ENCODE measurements around the gene NR5A2. TPM values are rescaled to one million over a fixed set of nuclear protein-coding genes. Genes with fewer than 3 reads are reported as not detected.

The NR5A2 gene
- total and polyA plus RNA-seq, 5 donors: 0.32 to 0.58 (median 0.52) TPM

DNA sequence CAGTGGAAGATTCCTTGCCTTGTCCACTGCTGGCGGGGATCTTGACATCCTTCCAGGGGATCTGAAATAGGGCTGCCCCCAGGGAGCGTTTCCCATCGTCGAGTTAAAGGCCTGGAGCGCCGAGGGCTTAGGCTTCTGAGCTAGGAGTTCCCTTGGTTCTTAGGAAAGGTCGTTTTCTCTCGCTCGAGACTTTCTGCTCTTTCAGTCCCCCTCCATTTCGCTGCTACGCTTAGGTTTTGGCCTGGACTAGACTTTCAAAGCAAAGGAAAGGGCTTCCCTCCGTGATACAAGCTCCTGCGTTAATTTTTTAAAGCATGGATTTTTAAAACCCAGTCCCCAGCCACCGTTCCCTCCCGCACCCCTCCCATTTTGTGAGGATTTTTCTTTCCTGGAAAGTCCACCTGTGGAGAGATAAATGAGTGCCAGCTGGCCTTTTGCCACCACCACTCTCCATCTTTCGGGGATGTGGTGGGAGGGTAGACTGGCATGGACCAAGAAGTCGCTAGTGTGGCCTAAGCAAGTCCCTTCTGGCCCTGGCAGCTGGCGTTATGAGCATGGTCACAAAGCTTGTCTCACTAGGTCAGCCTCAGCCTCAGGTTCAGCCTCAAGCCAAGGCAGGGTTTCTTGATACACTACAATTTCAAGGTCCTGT, 9.2 kb downstream of the NR5A2 start:
- WGBS: 32% methylated on average over 18 of the region's 18 CpGs
- DNase-seq: no peak
- ATAC-seq: no peak
- no peaks in the 10 kb centered on the region for H3K27me3 ChIP-seq (ENCODE audit: control insufficient read depth, insufficient read depth)
- H3K27ac ChIP-seq (ENCODE audit: low read length): no peak overlapping the region
- intact Hi-C loops (cut with DNase I): no loop called here
- H3K9me3 ChIP-seq (ENCODE audit: control insufficient read depth, low read length): no peaks in the 10 kb centered on the region
- H3K4me3 ChIP-seq (ENCODE audit: low read length): no peak overlapping the region
- H3K4me1 ChIP-seq (ENCODE audit: control insufficient read depth, insufficient read depth, low read length): no peaks in the 10 kb centered on the region

DNA sequence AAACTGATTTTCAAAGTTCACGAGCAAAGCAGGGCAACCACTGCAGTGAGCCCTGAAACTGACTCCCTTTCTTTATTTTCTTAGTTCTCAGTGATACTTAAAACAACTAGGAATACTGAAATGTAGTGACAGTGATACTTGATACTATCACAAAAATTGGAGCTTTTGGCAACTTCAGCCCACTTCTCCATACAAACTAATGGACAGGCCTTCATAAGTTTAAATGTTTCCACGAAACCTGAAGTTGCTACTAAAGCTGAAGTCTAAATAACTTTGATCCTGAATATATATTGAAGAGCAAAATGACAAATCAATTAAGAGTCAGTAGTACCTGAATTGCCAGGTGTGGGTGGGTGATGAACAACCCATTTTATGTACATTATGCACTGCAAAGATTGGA, 10.0 kb downstream of the NR5A2 start:
- intact Hi-C loops (cut with DNase I): no loop called here
- Histone ChIP-seq H3K27ac (ENCODE audit: low read length) (no peak overlapping the region), H3K27me3 (ENCODE audit: control insufficient read depth, insufficient read depth) (no peaks in the 10 kb centered on the region), H3K9me3 (ENCODE audit: control insufficient read depth, low read length) (no peaks in the 10 kb centered on the region), H3K4me3 (ENCODE audit: low read length) (no peak overlapping the region), H3K4me1 (ENCODE audit: control insufficient read depth, insufficient read depth, low read length) (no peaks in the 10 kb centered on the region)
- ATAC-seq (no peak), DNase-seq (no peak)
- WGBS: 72% methylated on average over 2 of the region's 2 CpGs

DNA sequence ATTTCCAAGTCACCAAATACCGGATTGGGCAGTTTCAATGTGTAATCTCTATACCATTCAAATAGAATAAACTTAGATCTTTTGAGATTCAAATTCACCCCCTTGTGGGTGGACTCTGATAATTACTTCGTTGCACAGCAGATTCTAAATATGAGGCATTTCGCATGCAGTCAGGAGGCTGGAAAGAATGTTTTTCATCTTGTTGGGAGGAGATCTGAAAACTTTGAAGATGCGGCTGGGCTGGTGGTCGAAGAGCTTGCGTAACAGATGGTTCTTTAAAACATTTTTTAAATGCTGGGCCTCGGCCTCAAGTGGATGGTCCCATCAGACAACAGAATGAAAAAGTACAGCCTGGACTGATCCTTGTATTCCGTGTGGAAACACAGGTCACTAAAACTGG, 10.4 kb downstream of the NR5A2 start:
- intact Hi-C loops (cut with DNase I): loop anchor here in 1 of 4 donors (2.0 kb wide), 1 partner anchor 41 kb away; no protein-coding TSS in a partner anchor
- DNase-seq (no peak), ATAC-seq (no peak)
- no peaks in the 10 kb centered on the region for H3K4me1 ChIP-seq (ENCODE audit: control insufficient read depth, insufficient read depth, low read length)
- WGBS: 60% methylated on average over 8 of the region's 8 CpGs
- H3K27me3 ChIP-seq (ENCODE audit: control insufficient read depth, insufficient read depth): no peaks in the 10 kb centered on the region
- H3K27ac ChIP-seq (ENCODE audit: low read length): no peak overlapping the region
- H3K9me3 ChIP-seq (ENCODE audit: control insufficient read depth, low read length): no peaks in the 10 kb centered on the region
- no peak overlapping the region for H3K4me3 ChIP-seq (ENCODE audit: low read length)

DNA sequence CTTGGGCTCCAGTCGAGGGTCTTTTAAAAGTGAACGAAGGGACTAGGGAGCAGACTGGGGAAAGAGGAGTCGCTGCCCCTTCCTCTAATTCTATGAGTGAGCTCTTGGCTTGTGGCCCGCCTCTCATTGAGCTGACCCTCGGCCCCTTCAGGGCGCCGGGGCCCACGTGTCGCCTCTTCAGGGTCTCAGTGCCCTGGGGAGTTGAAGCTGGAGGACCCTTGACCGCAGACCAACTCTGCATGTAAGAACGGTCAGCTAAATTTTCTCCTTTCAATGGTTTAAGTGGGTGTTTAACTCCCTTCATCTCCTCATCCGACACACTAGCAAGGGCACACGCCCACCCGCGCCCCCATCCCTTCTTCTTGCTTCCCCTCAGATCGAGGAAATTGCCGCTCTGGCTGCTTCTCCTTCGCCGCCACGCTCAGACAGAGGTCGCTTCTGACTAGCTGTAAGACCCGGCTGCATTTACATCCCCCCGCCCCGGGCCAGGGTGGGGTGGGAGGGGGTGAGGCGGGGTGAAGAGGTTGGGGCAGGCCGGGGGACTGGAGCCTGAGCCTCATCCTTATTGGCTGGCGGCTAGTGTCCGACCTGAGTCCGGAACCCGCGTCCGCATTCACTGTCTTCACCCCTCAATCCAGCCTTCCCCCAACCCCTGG, 10.9 kb downstream of the NR5A2 start:
- peak overlapping the region; percentile 31 for H3K4me3 ChIP-seq (ENCODE audit: low read length)
- no peaks in the 10 kb centered on the region for H3K27me3 ChIP-seq (ENCODE audit: control insufficient read depth, insufficient read depth)
- 19% methylated on average over 32 of the region's 32 CpGs for WGBS
- no peak overlapping the region for H3K27ac ChIP-seq (ENCODE audit: low read length)
- H3K4me1 ChIP-seq (ENCODE audit: control insufficient read depth, insufficient read depth, low read length): no peaks in the 10 kb centered on the region
- intact Hi-C loops (cut with DNase I): loop anchor here in 1 of 4 donors (2.0 kb wide), 1 partner anchor 40 kb away; no protein-coding TSS in a partner anchor
- no peaks in the 10 kb centered on the region for H3K9me3 ChIP-seq (ENCODE audit: control insufficient read depth, low read length)
- DNase-seq (no peak), ATAC-seq (peak in 1 of 2 donors; percentile 7)

DNA sequence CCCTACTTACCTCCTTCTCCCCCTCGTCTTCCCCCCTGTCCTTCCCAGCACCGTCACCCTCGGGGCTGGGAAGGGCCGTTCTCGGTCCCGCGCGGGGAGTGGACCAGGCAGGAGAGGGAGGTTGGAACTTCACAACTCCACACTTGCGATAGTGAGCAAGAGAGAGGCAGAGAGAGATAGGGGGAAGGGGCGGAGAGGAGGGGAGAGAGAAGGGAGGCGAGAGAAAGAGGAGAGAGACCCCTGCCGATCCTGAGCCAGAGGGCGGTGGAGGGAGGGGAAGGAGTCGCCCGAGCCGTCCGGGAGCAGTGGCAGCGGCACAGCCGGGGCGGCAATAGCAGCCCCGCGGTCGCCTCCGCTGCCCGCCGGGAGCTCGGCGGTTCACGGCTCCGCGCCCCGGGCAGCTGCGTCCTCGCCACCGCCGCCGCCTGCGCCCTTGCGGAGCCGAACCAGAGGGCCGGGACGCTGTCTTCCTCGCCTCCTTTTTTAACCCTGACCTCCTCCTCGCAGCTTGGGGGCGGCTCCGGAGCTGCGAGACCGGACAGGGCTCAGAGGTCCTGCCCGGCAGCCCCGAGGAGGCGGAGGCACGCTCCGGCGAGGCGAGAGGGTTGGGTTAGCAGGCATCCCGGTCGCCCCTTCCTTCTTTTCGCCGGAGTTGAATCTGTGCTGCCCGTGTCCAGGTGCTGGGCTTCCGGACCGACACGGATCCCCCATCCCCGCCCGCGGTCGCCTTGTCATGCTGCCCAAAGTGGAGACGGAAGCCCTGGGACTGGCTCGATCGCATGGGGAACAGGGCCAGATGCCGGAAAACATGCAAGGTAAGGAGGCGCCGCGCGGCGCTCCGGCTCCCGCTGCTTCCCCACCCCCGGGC, 11.7 kb downstream of the NR5A2 start:
- peak in 1 of 3 donors; percentile 57 for DNase-seq
- peak; percentile 33 to 55 for ATAC-seq
- H3K4me3 ChIP-seq (ENCODE audit: low read length): peak overlapping the region; percentile 31
- no peaks in the 10 kb centered on the region for H3K9me3 ChIP-seq (ENCODE audit: control insufficient read depth, low read length)
- no peaks in the 10 kb centered on the region for H3K27me3 ChIP-seq (ENCODE audit: control insufficient read depth, insufficient read depth)
- intact Hi-C loops (cut with DNase I): loop anchor here in 1 of 4 donors (2.0 kb wide), 1 partner anchor 40 kb away; no protein-coding TSS in a partner anchor
- H3K4me1 ChIP-seq (ENCODE audit: control insufficient read depth, insufficient read depth, low read length): no peaks in the 10 kb centered on the region
- WGBS: 1% methylated on average over 79 of the region's 79 CpGs
- no peak overlapping the region for H3K27ac ChIP-seq (ENCODE audit: low read length)

DNA sequence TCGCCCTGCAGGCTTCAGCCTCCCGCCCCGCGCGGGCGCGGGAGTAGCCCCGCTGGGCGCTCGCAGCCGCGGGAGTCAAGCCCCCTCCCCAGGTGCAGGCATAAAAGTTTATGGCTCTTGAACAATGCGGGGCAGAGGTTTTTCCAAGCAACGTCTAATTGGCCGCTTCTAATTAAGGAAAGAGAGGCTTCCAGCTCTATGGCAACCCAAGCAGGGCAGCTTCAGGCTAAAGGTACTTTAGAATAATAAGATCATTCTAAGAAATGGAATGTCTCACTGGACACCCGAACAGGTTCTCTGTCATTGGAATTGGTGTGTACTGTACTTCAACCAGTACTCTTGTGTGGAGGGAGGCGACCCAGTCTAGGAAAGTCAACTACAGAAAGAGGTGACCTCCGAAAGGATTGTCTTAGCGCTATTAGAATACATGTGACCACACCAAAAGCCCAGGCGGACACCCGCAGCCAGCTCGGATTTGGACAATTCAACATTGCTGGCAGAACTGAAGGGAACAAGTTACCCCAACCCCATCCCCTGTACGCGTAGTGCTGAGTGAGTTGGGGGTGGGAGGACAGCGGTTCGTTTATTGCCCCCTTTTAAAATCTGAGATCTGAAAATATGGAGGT, 12.5 kb downstream of the NR5A2 start:
- Histone ChIP-seq H3K27ac (ENCODE audit: low read length) (no peak overlapping the region), H3K4me1 (ENCODE audit: control insufficient read depth, insufficient read depth, low read length) (no peaks in the 10 kb centered on the region), H3K9me3 (ENCODE audit: control insufficient read depth, low read length) (no peaks in the 10 kb centered on the region), H3K4me3 (ENCODE audit: low read length) (peak overlapping the region; percentile 31), H3K27me3 (ENCODE audit: control insufficient read depth, insufficient read depth) (no peaks in the 10 kb centered on the region)
- DNase-seq (no peak), ATAC-seq (no peak)
- WGBS: 2% methylated on average over 26 of the region's 26 CpGs
- intact Hi-C loops (cut with DNase I): loop anchor here in 1 of 4 donors (2.0 kb wide), 1 partner anchor 39 kb away; no protein-coding TSS in a partner anchor

DNA sequence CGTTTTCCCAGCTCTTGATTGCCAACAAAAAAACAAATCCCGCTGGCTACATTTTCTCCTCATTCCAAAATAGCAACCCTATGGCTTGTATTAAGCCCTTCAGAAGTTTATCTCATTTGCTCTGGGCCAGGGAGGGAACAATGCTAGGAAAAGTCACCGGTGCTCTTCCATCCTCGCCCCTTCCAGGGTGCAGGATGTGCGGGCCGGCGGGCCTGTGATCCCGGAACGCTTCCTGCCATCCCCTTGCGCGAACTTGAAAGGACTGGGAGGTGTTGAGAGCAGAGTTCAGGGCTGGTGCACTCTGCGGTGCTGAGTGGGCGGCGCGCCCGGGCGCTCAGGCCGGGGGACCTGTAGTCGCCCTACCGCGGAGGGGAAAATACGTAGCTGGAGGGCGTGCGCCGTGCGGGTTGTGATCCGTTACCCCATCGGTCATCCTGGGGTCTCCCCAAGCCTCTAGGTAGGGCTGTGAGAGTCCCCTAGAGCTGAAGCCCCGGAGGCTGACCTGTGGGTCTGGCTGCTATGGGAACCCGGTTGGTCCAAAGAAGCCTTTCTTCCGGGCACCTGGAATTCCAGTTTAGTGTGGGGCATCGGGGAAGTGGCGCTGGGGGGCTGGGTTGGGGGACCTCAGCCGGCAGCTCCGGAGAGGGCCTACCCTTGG, 13.1 kb downstream of the NR5A2 start:
- Histone ChIP-seq H3K27me3 (ENCODE audit: control insufficient read depth, insufficient read depth) (no peaks in the 10 kb centered on the region), H3K9me3 (ENCODE audit: control insufficient read depth, low read length) (no peaks in the 10 kb centered on the region), H3K4me3 (ENCODE audit: low read length) (peak overlapping the region; percentile 31), H3K27ac (ENCODE audit: low read length) (no peak overlapping the region), H3K4me1 (ENCODE audit: control insufficient read depth, insufficient read depth, low read length) (no peaks in the 10 kb centered on the region)
- WGBS: 3% methylated on average over 35 of the region's 35 CpGs
- intact Hi-C loops (cut with DNase I): no loop called here
- peak; percentile 11 to 37 for ATAC-seq
- DNase-seq: no peak

DNA sequence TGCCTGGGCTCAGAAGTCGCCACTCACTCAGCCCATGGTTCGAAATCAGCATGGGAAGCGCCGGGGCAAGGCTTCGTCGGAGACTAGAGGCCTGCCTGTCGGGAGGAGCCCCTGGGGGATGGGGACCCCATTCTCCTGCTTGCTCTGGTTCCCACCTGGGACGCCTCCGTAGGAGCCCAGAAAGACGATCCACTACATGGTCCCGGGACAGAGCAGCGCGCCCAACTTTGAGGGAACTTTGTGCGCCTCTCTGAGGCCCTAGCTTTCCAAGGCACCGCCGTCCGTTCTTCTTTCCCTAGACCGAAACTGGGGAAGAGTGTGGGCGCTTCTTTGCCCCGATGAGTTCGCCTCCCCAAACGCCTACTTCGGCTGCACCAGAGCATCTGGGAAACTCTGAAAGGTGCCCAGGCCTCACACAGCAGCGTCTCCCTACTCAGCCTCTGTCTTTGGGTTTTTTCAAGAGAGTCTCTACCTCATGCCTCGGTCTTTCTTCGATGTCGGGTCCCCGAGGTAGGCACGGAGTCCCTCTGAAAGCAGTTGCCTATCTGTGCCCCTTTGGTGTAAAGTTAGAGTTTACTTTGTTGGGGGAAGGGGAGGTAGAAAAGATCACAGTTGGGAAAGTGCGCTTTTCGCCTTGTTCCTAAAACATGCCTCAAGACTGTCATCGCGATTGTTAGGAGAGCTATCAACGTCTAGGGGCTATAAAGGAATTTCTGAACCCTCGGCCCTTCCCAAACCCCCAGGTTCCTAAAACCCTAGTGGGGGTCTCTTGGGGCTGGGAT, 14.0 kb downstream of the NR5A2 start:
- no peaks in the 10 kb centered on the region for H3K27me3 ChIP-seq (ENCODE audit: control insufficient read depth, insufficient read depth)
- WGBS: 14% methylated on average over 35 of the region's 35 CpGs

DNA sequence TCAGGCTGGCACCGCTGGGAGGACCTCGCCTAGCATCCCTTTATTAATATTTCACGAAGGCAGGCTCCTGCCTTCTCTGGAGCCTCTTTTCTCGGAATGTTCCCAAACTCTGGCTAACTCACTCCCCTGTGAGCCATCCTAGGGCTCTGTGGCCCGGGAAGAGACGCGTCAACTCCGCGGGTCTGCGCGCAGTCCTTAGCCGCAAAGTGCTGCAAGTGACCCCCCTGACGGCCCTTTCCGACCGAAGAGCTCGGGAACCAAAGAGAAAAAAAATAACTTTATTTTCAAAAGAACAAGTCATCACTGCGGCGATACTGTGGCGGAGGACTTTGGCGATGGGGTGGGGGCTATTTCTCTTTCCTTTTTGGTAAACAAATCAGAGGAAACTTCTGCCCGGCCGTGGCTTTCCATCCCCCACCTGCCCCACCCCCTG, 14.6 kb downstream of the NR5A2 start:
- WGBS: 4% methylated on average over 22 of the region's 22 CpGs
- Histone ChIP-seq H3K27ac (ENCODE audit: low read length) (no peak overlapping the region), H3K4me3 (ENCODE audit: low read length) (peak overlapping the region; percentile 44), H3K4me1 (ENCODE audit: control insufficient read depth, insufficient read depth, low read length) (no peaks in the 10 kb centered on the region), H3K27me3 (ENCODE audit: control insufficient read depth, insufficient read depth) (no peaks in the 10 kb centered on the region), H3K9me3 (ENCODE audit: control insufficient read depth, low read length) (no peaks in the 10 kb centered on the region)
- ATAC-seq (no peak), DNase-seq (no peak)
- intact Hi-C loops (cut with DNase I): no loop called here

More for the DNA sequence above, 14.0 kb downstream of the NR5A2 start:
- Histone ChIP-seq H3K27ac (ENCODE audit: low read length) (peak overlapping the region; percentile 10), H3K4me1 (ENCODE audit: control insufficient read depth, insufficient read depth, low read length) (no peaks in the 10 kb centered on the region), H3K9me3 (ENCODE audit: control insufficient read depth, low read length) (no peaks in the 10 kb centered on the region), H3K4me3 (ENCODE audit: low read length) (peak overlapping the region; percentile 44)
- intact Hi-C loops (cut with DNase I): no loop called here
- DNase-seq: no peak
- no peak for ATAC-seq

Measured in right cardiac atrium (tissue), 5 donors.